ENCODE results near the gene IFNL1. TPM values are rescaled to one million over a fixed set of nuclear protein-coding genes. Genes with fewer than 3 reads are reported as not detected.

IFNL1 gene
- total RNA-seq, 1 donor from 2014 or later = not detected

DNA sequence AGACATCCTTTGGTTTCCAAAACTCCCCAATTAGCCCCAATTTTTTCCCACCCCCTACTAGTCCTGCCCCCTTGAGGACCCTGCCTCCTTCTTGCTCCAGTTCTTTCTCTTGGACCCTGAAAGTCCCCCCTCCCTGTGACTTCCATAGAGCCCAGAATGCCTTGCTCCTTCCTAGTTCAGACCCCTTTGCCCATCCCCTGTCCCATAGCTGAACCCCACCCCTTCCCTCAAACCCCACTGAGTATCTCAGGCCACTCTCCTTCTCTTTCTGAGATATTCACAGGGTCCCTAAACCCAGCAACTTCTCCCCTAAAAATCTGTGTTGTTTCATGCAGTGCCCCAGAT, 25.6 kb downstream of the IFNL1 start:
- no peak overlapping the region for H3K4me3 ChIP-seq (ENCODE audit: low read depth, low read length)
- peaks cover 9% of the 10 kb centered on the region for H3K27me3 ChIP-seq (ENCODE audit: control insufficient read depth, insufficient read depth, low read length)
- TF ChIP-seq, protein P1, sequence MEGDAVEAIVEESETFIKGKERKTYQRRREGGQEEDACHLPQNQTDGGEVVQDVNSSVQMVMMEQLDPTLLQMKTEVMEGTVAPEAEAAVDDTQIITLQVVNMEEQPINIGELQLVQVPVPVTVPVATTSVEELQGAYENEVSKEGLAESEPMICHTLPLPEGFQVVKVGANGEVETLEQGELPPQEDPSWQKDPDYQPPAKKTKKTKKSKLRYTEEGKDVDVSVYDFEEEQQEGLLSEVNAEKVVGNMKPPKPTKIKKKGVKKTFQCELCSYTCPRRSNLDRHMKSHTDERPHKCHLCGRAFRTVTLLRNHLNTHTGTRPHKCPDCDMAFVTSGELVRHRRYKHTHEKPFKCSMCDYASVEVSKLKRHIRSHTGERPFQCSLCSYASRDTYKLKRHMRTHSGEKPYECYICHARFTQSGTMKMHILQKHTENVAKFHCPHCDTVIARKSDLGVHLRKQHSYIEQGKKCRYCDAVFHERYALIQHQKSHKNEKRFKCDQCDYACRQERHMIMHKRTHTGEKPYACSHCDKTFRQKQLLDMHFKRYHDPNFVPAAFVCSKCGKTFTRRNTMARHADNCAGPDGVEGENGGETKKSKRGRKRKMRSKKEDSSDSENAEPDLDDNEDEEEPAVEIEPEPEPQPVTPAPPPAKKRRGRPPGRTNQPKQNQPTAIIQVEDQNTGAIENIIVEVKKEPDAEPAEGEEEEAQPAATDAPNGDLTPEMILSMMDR (IDR thresholded peaks at IDR 0.05; ENCODE audit: insufficient read depth, low read length, poor library complexity, severe bottlenecking) = no peak
- DNase-seq (ENCODE audit: low read depth) = no peak
- no peaks in the 10 kb centered on the region for H3K36me3 ChIP-seq (ENCODE audit: control insufficient read depth, insufficient read depth, low read length)

DNA sequence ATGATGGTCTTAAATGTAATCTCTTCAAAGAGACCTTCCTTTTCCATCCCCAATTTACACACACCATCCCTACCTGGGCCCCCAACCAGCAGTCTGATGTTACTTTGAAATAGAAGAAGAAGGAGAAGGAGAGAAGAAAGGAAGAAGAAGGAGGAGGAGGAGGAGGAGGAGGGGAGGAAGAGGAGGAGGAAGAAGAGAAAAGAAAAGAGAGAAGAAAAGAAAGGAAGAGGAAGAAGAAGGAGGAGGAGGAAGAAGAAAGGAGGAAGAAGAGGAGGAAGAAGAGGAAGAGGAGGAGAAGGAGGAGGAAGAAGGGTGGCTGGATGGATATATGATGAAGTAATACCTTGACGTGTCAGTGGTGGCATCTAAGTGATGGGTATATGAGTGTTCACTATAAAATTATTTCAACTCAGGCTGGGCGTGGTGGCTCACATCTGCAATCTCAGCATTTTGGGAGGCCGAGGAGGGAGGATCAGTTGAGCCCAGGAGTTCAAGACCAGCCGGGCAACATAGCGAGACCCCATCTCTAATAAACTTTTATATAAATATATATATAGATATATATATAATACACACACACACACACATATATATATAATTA, 28.1 kb downstream of the IFNL1 start:
- Histone ChIP-seq H3K27me3 (ENCODE audit: control insufficient read depth, insufficient read depth, low read length) (peaks cover 9% of the 10 kb centered on the region), H3K36me3 (ENCODE audit: control insufficient read depth, insufficient read depth, low read length) (no peaks in the 10 kb centered on the region), H3K4me3 (ENCODE audit: low read depth, low read length) (no peak overlapping the region)
- TF ChIP-seq, protein P1 (IDR thresholded peaks at IDR 0.05; ENCODE audit: insufficient read depth, low read length, poor library complexity, severe bottlenecking) = no peak
- no peak for DNase-seq (ENCODE audit: low read depth)

DNA sequence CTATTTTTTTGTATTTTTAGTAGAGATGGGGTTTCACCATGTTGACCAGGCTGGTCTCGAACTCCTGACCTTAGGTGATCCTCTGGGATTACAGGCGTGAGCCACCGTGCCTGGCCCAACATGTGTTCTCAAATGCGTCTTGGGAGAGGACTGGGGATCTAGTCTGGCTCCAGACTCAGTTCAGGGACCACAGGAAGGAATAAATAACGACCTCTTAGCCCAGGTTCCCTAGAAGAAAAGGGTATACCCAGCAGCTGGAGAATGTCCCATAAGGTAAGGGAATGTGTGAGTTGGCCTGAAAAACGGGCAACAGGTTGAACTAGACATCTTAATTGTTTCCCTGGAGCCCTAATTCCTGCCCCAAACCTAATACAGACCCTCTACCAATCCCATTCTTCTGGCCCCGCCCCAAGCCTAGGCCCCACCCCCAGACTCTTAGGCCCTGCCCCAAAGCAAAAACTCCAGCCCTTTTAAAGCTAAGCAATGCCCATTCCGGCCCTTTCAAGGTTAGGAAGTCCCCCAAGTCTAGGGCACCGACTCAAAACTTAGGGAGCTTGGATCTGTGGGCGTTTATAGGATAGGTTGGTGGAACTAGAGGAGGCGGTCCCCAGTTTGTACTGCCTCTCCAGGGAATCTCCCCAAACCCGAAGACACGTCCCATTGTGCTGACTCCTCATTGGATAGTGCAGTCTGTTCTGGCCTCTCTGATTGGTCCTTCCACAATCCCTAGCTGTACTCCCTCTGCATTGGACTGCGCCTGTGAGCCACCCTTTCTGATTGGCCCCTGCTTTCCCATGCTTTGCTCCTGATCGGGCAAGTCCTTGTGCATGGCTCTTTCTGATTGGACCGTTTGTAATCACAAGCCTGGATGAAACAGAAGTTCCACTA, 29.8 kb downstream of the IFNL1 start:
- DNase-seq (ENCODE audit: low read depth) = no peak
- Histone ChIP-seq H3K4me3 (ENCODE audit: low read depth, low read length) (no peak overlapping the region), H3K27me3 (ENCODE audit: control insufficient read depth, insufficient read depth, low read length) (peaks cover 4% of the 10 kb centered on the region), H3K36me3 (ENCODE audit: control insufficient read depth, insufficient read depth, low read length) (no peaks in the 10 kb centered on the region)
- TF ChIP-seq, protein P1 (IDR thresholded peaks at IDR 0.05; ENCODE audit: insufficient read depth, low read length, poor library complexity, severe bottlenecking) = no peak

DNA sequence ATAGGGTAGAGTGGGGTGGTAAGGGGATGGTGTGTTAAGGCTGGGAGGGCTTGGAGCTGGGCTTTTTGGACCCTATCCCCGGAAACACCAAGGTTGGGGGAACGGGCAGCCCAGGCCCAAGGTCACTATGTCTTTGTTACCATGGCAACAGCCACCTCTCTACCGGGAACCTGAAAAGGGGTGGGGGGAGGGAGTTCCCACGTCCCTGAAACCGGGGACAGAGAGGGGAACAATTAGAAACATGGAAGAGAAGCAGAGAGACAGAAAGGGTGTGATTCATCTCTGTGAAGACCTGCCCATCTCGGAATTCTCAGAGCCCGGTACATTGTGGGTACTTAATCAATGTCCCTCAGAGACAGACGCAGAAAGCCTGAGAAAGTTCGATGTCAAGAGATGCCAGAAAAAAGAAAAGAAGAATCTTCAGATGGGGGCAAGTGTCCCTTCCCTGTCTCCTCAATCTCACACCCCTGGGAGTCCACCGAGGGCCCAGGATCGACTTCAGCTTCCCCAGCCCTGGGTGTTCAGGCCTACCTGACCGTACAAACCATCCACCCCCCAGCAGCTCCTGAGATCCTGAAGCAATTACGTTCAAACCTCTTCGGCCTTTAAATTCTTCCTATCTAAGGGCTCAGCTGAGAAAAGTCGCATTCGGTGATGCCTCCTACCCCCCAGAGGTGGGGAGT, 31.3 kb downstream of the IFNL1 start:
- Histone ChIP-seq H3K27me3 (ENCODE audit: control insufficient read depth, insufficient read depth, low read length) (peaks cover 2% of the 10 kb centered on the region), H3K4me3 (ENCODE audit: low read depth, low read length) (no peak overlapping the region), H3K36me3 (ENCODE audit: control insufficient read depth, insufficient read depth, low read length) (no peaks in the 10 kb centered on the region)
- no peak for DNase-seq (ENCODE audit: low read depth)
- TF ChIP-seq, protein P1 (IDR thresholded peaks at IDR 0.05; ENCODE audit: insufficient read depth, low read length, poor library complexity, severe bottlenecking) = no peak

DNA sequence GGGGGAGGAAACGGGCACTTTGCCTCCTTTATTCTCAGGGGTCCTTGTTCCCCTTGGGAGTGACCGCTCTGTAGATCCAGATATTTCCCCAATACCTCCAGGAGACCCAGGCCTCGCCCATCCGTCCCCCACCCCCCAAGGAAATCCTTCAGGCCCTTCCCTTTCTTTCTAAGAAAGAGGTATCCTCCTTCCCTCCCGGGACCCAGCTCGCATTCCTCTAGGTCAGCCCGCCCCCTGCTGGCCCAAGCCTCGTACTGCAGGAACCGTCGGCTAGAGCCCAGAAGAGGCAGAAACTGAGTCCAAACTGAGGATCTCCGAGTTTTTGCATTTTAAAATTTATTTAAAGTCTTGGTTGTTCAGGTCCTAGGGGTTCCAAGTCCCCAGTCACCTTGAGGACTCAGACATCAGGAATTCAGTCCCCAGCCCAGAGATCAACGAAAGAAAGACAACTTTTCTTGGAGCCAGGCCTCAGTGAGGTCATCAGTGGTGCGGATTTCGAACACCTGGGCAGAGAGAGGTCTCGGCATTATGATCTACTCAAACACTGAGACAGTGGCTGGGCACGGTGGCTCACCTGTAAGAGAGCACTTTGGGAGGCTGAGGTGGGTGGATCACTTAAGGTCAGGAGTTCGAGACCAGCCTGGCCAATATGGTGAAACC, 32.0 kb downstream of the IFNL1 start:
- no peak for DNase-seq (ENCODE audit: low read depth)
- TF ChIP-seq, protein P1 (IDR thresholded peaks at IDR 0.05; ENCODE audit: insufficient read depth, low read length, poor library complexity, severe bottlenecking) = peak; percentile 97
- H3K27me3 ChIP-seq (ENCODE audit: control insufficient read depth, insufficient read depth, low read length) = peaks cover 2% of the 10 kb centered on the region
- H3K36me3 ChIP-seq (ENCODE audit: control insufficient read depth, insufficient read depth, low read length) = no peaks in the 10 kb centered on the region
- H3K4me3 ChIP-seq (ENCODE audit: low read depth, low read length) = no peak overlapping the region
